ENCODE measurements around the gene SRGN.

Gene SRGN

GRCh38 chr10:69061305-69062161 is 26.4 kb upstream of the SRGN start:
- no peak for DNase-seq (ENCODE audit: low read depth in 2 of 2)

GRCh38 chr10:69062901-69063300 is 25.0 kb upstream of the SRGN start:
- no peak for DNase-seq (ENCODE audit: low read depth in 2 of 2)

- DNase-seq (ENCODE audit: low read depth in 2 of 2), result no peak
Measured at GRCh38 chr10:69064762-69065328, 23.1 kb upstream of the SRGN start.

GRCh38 chr10:69065406-69066361 is 22.2 kb upstream of the SRGN start:
- no peak for DNase-seq (ENCODE audit: low read depth in 2 of 2)

- DNase-seq (ENCODE audit: low read depth in 2 of 2), result no peak
Measured at GRCh38 chr10:69067189-69067588, 20.7 kb upstream of the SRGN start.

- DNase-seq (ENCODE audit: low read depth in 2 of 2), result no peak
Measured at GRCh38 chr10:69068549-69068948, 19.4 kb upstream of the SRGN start.

- DNase-seq (ENCODE audit: low read depth in 2 of 2), result no peak
Measured at GRCh38 chr10:69069090-69070042, 18.5 kb upstream of the SRGN start.

GRCh38 chr10:69070951-69071350 is 17.0 kb upstream of the SRGN start:
- DNase-seq (ENCODE audit: low read depth in 2 of 2), result no peak

GRCh38 chr10:69071610-69072009 is 16.3 kb upstream of the SRGN start:
- DNase-seq (ENCODE audit: low read depth in 2 of 2), result no peak

- no peak for DNase-seq (ENCODE audit: low read depth in 2 of 2)
Measured at GRCh38 chr10:69073026-69073425, 14.9 kb upstream of the SRGN start.

- DNase-seq (ENCODE audit: low read depth in 2 of 2), result no peak
Measured at GRCh38 chr10:69073736-69074364, 14.1 kb upstream of the SRGN start.

- no peak for DNase-seq (ENCODE audit: low read depth in 2 of 2)
Measured at GRCh38 chr10:69074532-69074931, 13.4 kb upstream of the SRGN start.

GRCh38 chr10:69075431-69075830 is 12.5 kb upstream of the SRGN start:
- no peak for DNase-seq (ENCODE audit: low read depth in 2 of 2)

GRCh38 chr10:69078311-69078710 is 9.6 kb upstream of the SRGN start:
- no peak for DNase-seq (ENCODE audit: low read depth in 2 of 2)

GRCh38 chr10:69080226-69080625 is 7.7 kb upstream of the SRGN start:
- no peak for DNase-seq (ENCODE audit: low read depth in 2 of 2)

GRCh38 chr10:69086001-69086509 is 1.8 kb upstream of the SRGN start:
- DNase-seq (ENCODE audit: low read depth in 2 of 2), result no peak

- DNase-seq (ENCODE audit: low read depth in 2 of 2), result no peak
Measured at GRCh38 chr10:69088471-69088769, 517 bp downstream of the SRGN start.

GRCh38 chr10:69088801-69089501 is 1.0 kb downstream of the SRGN start:
- peak in 1 of 2 donors; percentile 45 for DNase-seq (ENCODE audit: low read depth in 2 of 2)

GRCh38 chr10:69089638-69090599 is 2.0 kb downstream of the SRGN start:
- DNase-seq (ENCODE audit: low read depth in 2 of 2), result peak; percentile 53 to 55

Measured in stimulated activated CD4-positive, alpha-beta T cell treated with anti-CD3 and anti-CD28 coated beads, Interleukin-1b, Interleukin-23, amount 100 ng/mL, for 4 hours (primary cell).